OCI-LY3 (cell line): Measurements from ENCODE around the gene KLHL42.

Experiments
- H2AFZ ChIP-seq: fragments of 200-600, 300-600 bp; shearing (Covaris generic); 2 replicates; pipeline ENCODE4 v1.6.0; 2014; ENCODE audit warnings: antibody characterized with exemption, low read depth, low read length
- H3K27ac ChIP-seq: fragments of 200-600, 300-600 bp; sonication (generic); 2 replicates; pipeline ENCODE4 v1.5.1; 2014; ENCODE audit warnings: mild to moderate bottlenecking, low read length, moderate library complexity, mixed read lengths
- H3K27me3 ChIP-seq: fragments of 200-600, 300-600 bp; sonication (generic); 2 replicates; pipeline ENCODE4 v1.6.1; 2014; ENCODE audit warnings: low read depth, low read length, mixed read lengths
- H3K36me3 ChIP-seq: fragments of 200-600, 300-600 bp; sonication (generic); replicated peaks from 2 replicates; pipeline ENCODE3; 2014; ENCODE audit warnings: low read depth, low read length, mixed read lengths
- H3K4me1 ChIP-seq: fragments of 300-600, 200-600 bp; sonication (generic); 2 replicates; pipeline ENCODE4 v1.6.1; 2014; ENCODE audit warnings: low read length, mixed read lengths
- H3K4me2 ChIP-seq: fragments of 200-600, 300-600 bp; sonication (generic); 2 replicates; pipeline ENCODE4 v1.6.1; 2014; ENCODE audit warnings: low read length, mixed read lengths
- H3K4me3 ChIP-seq: fragments of 300-600, 200-600 bp; sonication (generic); 2 replicates; pipeline ENCODE4 v1.5.1; 2014; ENCODE audit warnings: antibody characterized with exemption, mild to moderate bottlenecking, low read length, moderate library complexity
- H3K79me2 ChIP-seq: fragments of 300-600, 200-600 bp; shearing (Covaris generic); 2 replicates; pipeline ENCODE4 v1.6.1; 2014; ENCODE audit warnings: mild to moderate bottlenecking, low read length, mixed read lengths
- H3K9ac ChIP-seq: fragments of 300-600, 200-600 bp; shearing (Covaris generic); 2 replicates; pipeline ENCODE4 v1.6.0; 2014; ENCODE audit warnings: mild to moderate bottlenecking, low read length, moderate library complexity
- H3K9me3 ChIP-seq: fragments of 200-600, 300-600 bp; shearing (Covaris generic); 2 replicates; pipeline ENCODE4 v1.6.1; 2014; ENCODE audit warnings: low read length, mixed read lengths; ENCODE audit not compliant: insufficient read depth
- H4K20me1 ChIP-seq: fragments of 200-600, 300-600 bp; sonication (generic); 2 replicates; pipeline ENCODE4 v1.6.1; 2016; ENCODE audit warnings: low read length, mixed read lengths; ENCODE audit not compliant: insufficient read depth
- EZH2phosphoT487 ChIP-seq: fragments of 200-600 bp; shearing (Covaris generic); IDR thresholded peaks from 2 replicates; pipeline ENCODE4 v1.6.1; 2018; ENCODE audit warnings: antibody characterized with exemption, mixed run types, low read depth
- TF ChIP-seq, protein P1 (sequence below): fragments of 200-600, 300-600 bp; sonication (generic); IDR thresholded peaks from 2 replicates; pipeline ENCODE4 v1.5.1; 2014; ENCODE audit warnings: antibody characterized with exemption, low read length, low read depth

KLHL42 gene

DNA sequence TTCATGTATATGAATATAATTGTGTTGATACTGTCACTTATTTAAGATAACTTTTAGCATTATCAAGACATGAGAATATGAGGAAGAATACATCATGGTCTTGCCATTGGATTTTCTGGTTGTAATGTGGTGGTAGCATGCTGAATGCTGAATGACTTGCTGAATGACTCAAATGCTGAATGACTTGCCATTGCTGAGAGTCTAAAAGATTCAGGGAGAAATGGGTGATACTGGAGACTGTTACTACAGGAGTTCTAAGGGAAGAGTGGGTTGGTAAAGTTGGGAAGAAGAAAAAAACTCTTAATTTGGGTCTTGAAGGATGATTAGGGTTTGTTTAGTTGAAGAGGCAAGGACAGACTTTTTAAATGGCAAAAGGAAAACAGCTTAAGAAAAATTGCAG lies 72.1 kb downstream of the KLHL42 start:
- Histone ChIP-seq H3K27me3 (no peaks in the 10 kb centered on the region), H3K9ac (no peak overlapping the region), H3K4me1 (no peaks in the 10 kb centered on the region), H3K4me3 (no peak overlapping the region), H3K36me3 (no peaks in the 10 kb centered on the region), H3K9me3 (no peaks in the 10 kb centered on the region), H4K20me1 (no peaks in the 10 kb centered on the region), H3K27ac (no peak overlapping the region), H3K4me2 (no peak overlapping the region), H3K79me2 (no peaks in the 10 kb centered on the region), H2AFZ (no peak overlapping the region)
- no peak for TF ChIP-seq EZH2phosphoT487
- TF ChIP-seq, protein P1, sequence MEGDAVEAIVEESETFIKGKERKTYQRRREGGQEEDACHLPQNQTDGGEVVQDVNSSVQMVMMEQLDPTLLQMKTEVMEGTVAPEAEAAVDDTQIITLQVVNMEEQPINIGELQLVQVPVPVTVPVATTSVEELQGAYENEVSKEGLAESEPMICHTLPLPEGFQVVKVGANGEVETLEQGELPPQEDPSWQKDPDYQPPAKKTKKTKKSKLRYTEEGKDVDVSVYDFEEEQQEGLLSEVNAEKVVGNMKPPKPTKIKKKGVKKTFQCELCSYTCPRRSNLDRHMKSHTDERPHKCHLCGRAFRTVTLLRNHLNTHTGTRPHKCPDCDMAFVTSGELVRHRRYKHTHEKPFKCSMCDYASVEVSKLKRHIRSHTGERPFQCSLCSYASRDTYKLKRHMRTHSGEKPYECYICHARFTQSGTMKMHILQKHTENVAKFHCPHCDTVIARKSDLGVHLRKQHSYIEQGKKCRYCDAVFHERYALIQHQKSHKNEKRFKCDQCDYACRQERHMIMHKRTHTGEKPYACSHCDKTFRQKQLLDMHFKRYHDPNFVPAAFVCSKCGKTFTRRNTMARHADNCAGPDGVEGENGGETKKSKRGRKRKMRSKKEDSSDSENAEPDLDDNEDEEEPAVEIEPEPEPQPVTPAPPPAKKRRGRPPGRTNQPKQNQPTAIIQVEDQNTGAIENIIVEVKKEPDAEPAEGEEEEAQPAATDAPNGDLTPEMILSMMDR: no peak
